ENCODE measurements around the gene DNAJC11.
A peak's percentile ranks its signal among the peaks of the same experiment; 100 is the strongest.
"Not testable (repeated sequence)": the region's sequence is repeated elsewhere in the genome, so short reads cannot be mapped to it uniquely, and the experiment has no call there.

Gene DNAJC11

DNA sequence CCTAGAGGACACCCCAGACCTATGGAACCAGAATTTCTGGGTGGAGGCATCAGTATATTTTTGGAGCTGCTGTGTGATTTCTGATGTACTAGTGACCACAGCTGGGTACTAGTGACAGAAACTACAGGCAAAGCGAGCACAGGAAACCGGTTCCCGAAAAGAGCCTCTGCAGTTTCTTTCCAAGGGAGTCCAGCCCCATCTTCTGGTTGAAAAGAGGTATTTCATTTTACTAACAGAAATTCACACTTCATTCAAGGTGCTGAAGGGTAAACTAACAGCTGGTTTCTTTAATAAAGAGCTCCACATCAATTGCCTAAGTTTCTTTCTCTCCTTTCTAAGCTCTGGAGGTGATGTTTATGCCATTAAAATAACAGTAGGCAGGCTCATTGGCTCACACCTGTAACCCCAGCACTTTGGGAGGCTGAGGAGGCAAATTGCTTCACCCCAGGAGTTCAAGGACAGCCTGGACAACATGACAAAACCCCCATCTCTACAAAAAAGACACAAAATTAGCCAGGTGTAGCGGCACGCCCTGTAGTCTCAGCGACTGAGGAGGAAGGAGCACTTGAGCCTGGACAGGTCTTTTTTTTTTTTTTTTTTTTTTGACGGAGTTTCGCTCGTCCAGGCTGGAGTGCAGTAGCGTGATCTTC lies 55.0 kb downstream of the DNAJC11 start:
- no peaks in the 10 kb centered on the region for H3K9me3 Mint-ChIP-seq
- H3K4me3 Mint-ChIP-seq = no peak overlapping the region
- peaks cover 33% of the 10 kb centered on the region for H3K36me3 Mint-ChIP-seq
- H3K27ac Mint-ChIP-seq = no peak overlapping the region
- H3K27me3 Mint-ChIP-seq = no peaks in the 10 kb centered on the region
- ATAC-seq = no peak
- no peaks in the 10 kb centered on the region for H3K4me1 Mint-ChIP-seq

DNA sequence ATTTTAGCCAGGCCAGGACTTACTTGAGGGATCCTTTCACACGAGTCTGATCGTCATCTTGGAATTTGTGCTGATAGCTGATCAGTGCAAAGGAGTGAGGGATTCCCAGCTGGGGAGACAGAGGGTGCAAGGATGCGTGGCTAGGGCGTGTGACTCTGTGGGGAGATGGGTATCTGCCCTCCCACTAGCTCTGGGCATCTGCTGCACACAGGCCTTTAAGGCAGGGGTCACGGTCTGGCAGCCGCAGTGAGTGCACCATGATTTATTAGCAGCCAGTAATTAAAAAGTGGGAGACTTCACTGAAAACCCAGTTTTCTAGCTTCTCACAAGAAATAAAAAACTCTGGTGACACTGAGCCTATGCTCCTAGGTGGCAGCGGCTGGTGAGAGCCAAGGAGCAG lies 56.6 kb downstream of the DNAJC11 start:
- Mint-ChIP-seq H3K4me3 (no peak overlapping the region), H3K36me3 (peaks cover 35% of the 10 kb centered on the region), H3K4me1 (no peaks in the 10 kb centered on the region), H3K27ac (no peak overlapping the region), H3K9me3 (no peaks in the 10 kb centered on the region), H3K27me3 (no peaks in the 10 kb centered on the region)
- ATAC-seq = no peak

DNA sequence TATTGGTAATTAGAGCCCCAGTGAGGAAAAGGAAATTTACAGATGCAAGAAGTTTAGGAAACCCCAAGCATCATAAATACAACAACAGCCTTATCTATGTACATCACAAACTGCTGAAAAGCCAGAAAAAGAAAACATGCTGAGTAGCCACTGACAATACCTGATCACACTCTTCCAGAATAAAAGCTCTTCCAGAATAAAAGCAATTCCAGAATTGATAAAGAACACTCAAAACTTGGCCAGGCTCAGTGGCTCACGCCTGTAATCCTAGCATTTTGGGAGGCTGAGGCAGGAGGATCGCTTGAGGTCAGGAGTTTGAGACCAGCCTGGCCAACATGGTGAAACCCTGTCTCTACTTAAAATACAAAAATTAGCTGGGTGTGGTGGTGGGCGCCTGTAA lies 60.7 kb downstream of the DNAJC11 start:
- not testable (repeated sequence) for H3K27ac Mint-ChIP-seq, H3K4me1 Mint-ChIP-seq, H3K27me3 Mint-ChIP-seq, ATAC-seq, H3K9me3 Mint-ChIP-seq, H3K4me3 Mint-ChIP-seq
- peaks cover 40% of the 10 kb centered on the region for H3K36me3 Mint-ChIP-seq

DNA sequence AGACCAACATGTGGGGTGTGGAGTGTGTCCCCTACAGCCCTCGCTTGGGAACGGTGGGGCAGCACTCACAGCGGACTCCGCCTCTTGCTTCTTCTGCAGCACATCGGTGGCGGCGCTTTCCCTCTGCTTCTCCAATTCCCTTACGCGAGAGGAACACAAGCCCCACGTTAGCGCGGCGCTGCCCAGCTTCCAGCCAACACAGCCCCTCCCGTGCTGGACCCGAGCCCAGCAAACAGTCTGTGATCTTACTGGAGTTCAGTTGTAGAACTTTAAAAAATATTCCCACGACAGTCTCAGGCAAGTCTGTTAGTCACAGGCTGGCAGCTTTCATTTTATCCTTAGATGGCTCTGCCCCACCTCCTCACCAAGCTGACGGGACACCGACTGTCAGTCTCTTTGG lies 63.4 kb downstream of the DNAJC11 start:
- H3K27ac Mint-ChIP-seq = no peak overlapping the region
- no peak for ATAC-seq
- no peaks in the 10 kb centered on the region for H3K4me1 Mint-ChIP-seq

DNA sequence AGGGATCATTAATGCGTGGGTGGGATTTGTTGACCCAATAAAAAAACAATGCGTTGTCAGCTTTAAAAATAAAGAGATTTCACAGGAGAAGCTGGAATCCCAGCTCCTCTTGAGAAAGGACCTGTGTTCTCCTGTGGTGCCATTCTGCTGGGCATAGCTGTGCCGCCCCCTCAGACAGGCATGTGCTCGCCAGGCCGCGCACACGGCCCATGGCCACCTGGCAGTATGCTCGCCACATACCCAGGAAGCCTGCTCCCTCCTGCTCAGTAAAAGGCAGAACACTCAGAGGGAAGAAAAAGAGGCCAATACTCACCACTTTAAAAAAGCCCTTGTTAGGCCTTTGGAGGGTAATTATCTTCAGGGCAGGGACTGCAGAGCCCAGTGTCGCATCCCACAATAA lies 63.8 kb downstream of the DNAJC11 start:
- H3K4me1 Mint-ChIP-seq = no peaks in the 10 kb centered on the region
- H3K27me3 Mint-ChIP-seq = no peaks in the 10 kb centered on the region
- no peak for ATAC-seq
- H3K4me3 Mint-ChIP-seq = no peak overlapping the region
- peaks cover 40% of the 10 kb centered on the region for H3K36me3 Mint-ChIP-seq
- no peaks in the 10 kb centered on the region for H3K9me3 Mint-ChIP-seq
- no peak overlapping the region for H3K27ac Mint-ChIP-seq

More for the DNA sequence above, 63.4 kb downstream of the DNAJC11 start:
- no peaks in the 10 kb centered on the region for H3K9me3 Mint-ChIP-seq
- H3K4me3 Mint-ChIP-seq = no peak overlapping the region
- peaks cover 40% of the 10 kb centered on the region for H3K36me3 Mint-ChIP-seq
- H3K27me3 Mint-ChIP-seq = no peaks in the 10 kb centered on the region

DNA sequence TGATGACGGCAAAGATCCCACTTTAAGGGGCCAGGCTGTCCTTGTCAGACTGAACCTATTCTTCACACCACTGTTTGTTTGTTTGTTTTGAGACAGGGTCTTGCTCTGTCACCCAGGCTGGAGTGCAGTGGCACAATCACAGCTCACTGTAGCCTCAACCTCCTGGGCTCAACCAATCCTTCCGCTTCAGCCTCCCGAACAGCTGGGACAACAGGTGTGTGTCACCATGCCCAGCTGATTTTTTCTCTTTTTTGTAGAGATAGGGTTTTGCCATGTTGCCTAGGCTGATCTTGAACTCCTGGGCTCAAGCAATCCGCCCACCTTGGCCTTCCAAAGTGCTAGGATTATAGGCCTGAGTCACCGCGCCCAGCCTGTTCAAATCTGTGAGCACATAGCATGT lies 64.8 kb downstream of the DNAJC11 start:
- not testable (repeated sequence) for H3K9me3 Mint-ChIP-seq, H3K27me3 Mint-ChIP-seq, H3K4me1 Mint-ChIP-seq, H3K4me3 Mint-ChIP-seq, ATAC-seq
- H3K27ac Mint-ChIP-seq = peak overlapping the region; percentile 8
- H3K36me3 Mint-ChIP-seq = peaks cover 36% of the 10 kb centered on the region

DNA sequence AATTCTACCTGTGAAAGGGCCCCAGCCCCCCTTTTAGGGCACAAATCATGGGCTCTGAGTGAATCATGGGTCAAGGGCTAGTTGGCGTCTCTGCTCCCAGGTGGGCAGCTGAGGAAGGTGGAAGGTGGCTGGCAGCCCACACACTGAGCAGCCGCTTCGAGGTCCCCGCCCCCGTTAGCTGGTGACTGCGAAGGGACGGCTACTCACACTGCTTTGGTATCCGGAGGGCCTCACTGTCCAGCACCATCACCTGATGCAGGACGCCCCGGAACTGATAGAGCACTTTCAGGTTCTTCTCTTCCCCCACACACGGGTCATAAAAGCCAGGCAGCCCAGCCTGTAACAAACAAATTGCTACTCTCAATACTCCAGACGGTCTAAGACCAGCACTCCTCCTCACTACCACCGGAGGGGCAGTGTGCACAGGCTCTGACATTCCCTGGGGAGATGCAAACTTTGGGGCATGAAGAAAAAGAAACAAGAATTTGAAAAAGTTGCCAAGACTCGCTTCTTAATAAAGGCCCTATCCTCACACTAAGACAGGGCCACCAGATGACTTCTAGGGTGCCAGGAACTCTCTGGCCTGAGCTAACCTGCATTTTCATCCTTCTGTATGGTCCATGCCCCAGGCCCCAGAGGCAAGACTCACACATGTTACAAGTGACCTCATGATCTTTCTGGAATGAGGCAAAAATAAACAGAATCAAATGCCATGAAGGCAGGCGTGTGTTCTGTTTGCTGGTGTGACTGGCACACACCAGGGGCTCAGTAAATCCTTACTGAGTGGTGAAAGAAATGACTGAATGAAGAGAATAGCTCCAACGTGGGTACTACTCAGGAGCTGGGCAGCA lies 65.5 kb downstream of the DNAJC11 start:
- H3K36me3 Mint-ChIP-seq = peaks cover 32% of the 10 kb centered on the region

DNA sequence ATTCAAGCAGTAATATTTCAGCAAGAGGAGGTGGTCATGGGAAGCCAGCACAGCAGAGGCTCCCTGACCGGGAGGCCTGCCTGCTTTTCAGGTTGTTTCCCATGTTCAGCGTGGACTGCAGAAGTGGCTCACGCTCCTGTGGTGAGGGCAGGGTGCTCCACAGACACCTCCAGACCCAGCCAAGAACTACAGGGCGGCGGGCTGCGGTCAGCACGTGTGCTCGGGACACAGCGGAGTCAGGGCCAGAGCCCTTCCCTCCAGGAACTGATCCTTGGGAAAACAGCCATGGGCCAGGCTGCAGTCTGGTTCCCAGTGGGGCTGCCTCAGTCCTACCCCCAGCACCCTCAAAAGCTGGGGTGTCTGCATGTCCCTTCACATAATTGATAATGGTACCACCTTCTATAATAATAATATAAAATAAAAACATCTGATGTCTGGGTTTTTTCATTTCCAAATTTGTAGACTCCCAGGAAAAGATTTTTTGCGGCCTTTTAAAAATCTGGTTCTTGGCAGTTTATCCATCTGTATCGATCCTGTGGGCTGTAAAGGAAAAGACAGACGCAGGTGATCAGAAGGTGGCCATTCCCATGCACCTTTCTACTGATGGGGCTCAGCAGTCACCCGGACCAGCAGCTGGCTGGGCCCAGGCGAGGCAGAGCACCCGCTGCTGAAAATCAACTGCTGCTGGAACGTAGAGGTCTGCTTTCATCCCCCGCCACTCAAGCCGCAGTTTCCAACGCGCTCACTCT lies 66.3 kb downstream of the DNAJC11 start:
- no peak overlapping the region for H3K27ac Mint-ChIP-seq
- H3K4me1 Mint-ChIP-seq = no peaks in the 10 kb centered on the region
- peaks cover 33% of the 10 kb centered on the region for H3K36me3 Mint-ChIP-seq
- H3K9me3 Mint-ChIP-seq = no peaks in the 10 kb centered on the region
- no peak for ATAC-seq
- H3K4me3 Mint-ChIP-seq = no peak overlapping the region
- no peaks in the 10 kb centered on the region for H3K27me3 Mint-ChIP-seq

More for the DNA sequence above, 65.5 kb downstream of the DNAJC11 start:
- ATAC-seq = no peak
- Mint-ChIP-seq H3K9me3 (no peaks in the 10 kb centered on the region), H3K27ac (peak overlapping the region; percentile 8), H3K4me1 (no peaks in the 10 kb centered on the region), H3K27me3 (no peaks in the 10 kb centered on the region), H3K4me3 (no peak overlapping the region)

DNA sequence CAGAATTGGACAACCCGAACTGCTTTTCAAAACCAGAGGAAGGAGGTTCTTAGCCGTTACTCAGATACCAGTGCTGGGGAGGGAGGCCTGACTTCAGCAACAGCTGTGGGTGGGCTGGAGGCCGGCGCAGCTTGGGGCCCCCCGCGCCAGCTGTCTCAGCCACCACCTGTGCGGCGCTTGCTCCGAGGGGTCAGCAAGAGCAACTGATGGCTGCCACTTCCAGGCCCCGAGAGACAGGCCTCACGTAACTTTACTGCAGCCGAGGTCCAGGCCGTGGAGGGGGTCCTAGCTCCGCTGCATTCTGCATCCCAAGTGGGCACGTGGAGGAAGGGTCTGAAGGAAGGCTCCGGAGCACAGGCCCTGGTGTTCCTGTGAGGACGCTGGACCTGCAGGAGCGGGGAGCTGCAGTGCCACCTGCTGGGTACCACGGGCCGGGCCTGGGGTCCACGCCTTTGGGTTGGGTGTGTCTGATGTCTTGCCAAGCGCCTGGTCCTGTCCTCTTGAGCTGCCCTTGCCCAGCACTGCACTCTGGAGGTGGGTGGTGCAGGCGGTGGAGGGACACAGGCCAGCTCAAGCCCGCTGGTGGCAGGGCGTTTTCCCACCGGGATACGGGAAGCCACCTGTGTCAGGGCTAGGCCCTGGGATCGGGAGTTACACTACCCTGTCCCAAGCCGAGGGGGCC lies 67.1 kb downstream of the DNAJC11 start:
- Mint-ChIP-seq H3K4me3 (no peak overlapping the region), H3K36me3 (peaks cover 37% of the 10 kb centered on the region), H3K9me3 (no peaks in the 10 kb centered on the region), H3K27ac (no peak overlapping the region), H3K27me3 (no peaks in the 10 kb centered on the region), H3K4me1 (peaks cover 6% of the 10 kb centered on the region)
- peak; percentile 62 for ATAC-seq

DNA sequence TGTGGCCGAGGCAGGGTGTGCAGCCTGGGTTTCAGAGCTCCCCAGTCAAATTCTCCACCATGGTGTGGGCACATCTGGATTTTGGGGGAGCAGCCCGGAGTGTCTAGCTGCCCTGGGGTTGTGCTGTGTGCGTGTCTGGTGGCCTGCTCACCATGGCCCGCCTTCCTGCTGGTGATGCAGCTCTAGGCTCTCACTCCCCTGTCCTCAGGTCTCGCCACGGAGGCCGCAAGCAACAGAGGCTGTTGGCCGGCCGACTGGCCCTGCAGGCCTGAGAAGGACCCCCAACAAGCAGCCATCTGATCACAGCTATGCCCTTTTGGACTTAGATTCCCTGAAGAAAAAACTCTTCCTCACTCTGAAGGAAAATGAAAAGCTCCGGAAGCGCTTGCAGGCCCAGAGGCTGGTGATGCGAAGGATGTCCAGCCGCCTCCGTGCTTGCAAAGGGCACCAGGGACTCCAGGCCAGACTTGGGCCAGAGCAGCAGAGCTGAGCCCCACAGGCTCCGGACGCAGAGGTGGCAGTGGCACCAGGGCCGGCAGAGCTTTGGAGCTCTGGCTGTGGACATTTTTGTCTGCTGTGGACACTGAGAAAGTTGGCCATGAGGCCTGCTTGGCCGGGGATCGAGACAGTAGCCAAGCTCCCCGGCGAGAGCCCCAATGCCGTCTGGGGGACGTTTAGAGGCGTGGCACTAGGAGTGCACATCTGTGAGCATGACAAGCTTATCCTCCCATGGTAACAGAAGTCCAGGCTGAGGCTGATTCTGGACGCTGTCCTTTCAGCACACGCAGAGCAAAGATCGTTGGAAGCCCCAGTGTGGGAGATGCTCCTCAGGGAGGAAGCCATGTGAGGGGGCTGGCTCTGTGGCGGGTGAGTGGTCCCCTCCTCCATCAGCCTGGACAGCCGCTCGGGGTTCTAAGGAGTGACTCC lies 68.8 kb downstream of the DNAJC11 start:
- Mint-ChIP-seq H3K36me3 (peaks cover 44% of the 10 kb centered on the region), H3K27me3 (no peaks in the 10 kb centered on the region), H3K4me3 (no peak overlapping the region), H3K9me3 (no peaks in the 10 kb centered on the region), H3K4me1 (peaks cover 13% of the 10 kb centered on the region), H3K27ac (no peak overlapping the region)
- ATAC-seq = no peak

DNA sequence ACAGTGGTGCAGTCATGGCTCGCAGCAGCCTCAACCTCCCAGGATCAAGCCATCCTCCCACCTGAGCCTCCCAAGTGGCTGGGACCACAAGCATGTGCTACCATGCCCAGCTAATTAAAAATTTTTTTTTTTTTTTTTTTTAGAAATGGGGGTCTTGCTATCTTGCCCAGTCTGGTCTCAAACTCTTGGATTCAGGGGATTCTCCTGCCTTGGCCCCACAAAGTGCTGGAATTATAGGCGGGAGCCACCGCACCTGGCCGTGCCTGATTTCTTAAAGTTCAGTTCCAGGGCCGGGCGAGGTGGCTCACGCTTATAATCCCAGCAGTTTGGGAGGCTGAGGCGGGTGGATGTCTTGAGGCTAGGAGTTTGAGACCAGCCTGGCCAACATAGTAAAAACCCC lies 70.6 kb downstream of the DNAJC11 start:
- Mint-ChIP-seq H3K4me3 (no peak overlapping the region), H3K27me3 (no peaks in the 10 kb centered on the region), H3K36me3 (peaks cover 46% of the 10 kb centered on the region), H3K9me3 (no peaks in the 10 kb centered on the region), H3K4me1 (peaks cover 31% of the 10 kb centered on the region), H3K27ac (no peak overlapping the region)
- no peak for ATAC-seq

DNA sequence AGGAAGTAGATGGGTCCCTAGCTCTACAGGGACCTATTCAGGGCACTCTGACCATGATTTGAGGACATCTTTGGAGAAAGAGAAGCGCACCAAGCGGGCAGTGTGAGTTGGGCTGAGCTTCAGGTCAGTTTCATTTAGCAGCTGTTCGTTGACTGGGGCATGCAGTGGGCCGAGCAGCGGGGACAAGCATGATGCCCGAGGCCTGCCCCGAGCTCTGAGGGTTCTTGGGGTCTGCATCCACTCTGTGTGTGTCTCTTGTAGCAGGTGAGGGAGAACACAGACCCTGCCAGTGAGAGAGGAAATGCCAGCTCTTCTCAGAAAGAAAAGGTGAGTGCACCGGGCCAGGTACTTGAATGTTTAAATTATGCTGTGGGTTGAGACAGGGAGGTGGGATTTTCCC lies 71.6 kb downstream of the DNAJC11 start:
- H3K4me1 Mint-ChIP-seq = peaks cover 37% of the 10 kb centered on the region
- H3K9me3 Mint-ChIP-seq = no peaks in the 10 kb centered on the region
- peaks cover 46% of the 10 kb centered on the region for H3K36me3 Mint-ChIP-seq
- no peaks in the 10 kb centered on the region for H3K27me3 Mint-ChIP-seq
- no peak for ATAC-seq
- no peak overlapping the region for H3K4me3 Mint-ChIP-seq
- no peak overlapping the region for H3K27ac Mint-ChIP-seq

DNA sequence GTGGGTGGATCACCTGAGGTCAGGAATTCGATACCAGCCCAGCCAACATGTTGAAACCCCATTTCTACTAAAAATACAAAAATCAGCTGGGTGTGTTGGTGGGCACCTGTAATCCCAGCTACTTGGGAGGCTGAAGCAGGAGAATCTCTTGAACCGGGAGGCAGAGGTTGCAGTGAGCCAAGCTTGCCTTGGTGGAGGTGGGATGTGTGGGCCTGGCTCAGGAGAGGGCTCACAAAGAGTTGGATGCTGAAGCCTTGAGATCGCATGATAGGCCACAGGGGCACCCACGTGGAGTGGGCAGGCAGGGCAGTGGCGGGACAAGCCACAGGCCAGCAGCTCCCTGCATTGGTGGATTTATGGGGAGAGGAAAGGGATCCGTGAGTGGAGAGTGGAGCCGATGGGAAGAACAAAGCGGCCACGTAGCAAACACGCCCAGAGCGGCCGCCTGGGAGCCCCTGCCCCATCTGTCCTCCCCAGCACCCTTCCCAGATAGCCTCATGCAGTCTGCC lies 72.6 kb downstream of the DNAJC11 start:
- H3K27me3 Mint-ChIP-seq = no peaks in the 10 kb centered on the region
- no peak for ATAC-seq
- peaks cover 44% of the 10 kb centered on the region for H3K4me1 Mint-ChIP-seq
- H3K9me3 Mint-ChIP-seq = no peaks in the 10 kb centered on the region
- no peak overlapping the region for H3K27ac Mint-ChIP-seq
- H3K36me3 Mint-ChIP-seq = peaks cover 44% of the 10 kb centered on the region
- H3K4me3 Mint-ChIP-seq = no peak overlapping the region

DNA sequence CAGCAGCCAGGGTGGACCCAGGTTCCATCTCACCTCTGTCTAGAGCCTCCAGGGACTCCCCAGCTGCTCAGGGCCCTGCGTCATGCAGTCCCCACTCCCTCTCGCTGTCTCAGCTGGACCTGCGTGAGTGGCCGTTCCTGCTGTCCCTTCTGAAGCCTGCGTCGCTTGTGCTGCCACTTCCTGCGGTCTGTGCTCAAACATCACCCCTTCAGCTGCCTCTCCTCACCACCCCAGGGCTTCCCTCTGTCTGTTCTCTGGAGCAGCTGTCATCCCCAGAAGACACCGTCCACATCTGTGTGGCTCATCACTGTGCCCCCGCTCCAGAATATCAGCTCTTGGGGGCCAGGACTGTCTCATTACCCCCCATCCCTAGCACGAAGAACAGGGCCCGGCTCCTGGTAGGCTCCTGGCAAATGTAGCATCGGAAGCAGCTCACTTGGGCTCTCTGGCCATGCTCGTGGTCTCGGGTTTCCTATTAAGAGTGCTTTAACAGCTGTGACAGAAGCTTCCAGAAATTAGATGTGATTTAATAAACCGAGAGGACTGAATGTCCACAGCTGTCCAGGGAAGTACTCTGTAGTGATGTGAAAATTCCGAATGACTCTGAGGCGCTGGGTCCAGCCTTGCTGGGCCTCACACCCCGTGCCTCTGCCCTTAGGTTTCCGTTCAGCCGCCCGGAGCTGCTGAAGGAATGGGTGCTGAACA lies 73.6 kb downstream of the DNAJC11 start:
- no peaks in the 10 kb centered on the region for H3K9me3 Mint-ChIP-seq
- ATAC-seq = no peak
- H3K4me3 Mint-ChIP-seq = peak overlapping the region; percentile 9
- H3K36me3 Mint-ChIP-seq = peaks cover 43% of the 10 kb centered on the region
- H3K27ac Mint-ChIP-seq = peak overlapping the region; percentile 5
- no peaks in the 10 kb centered on the region for H3K27me3 Mint-ChIP-seq
- H3K4me1 Mint-ChIP-seq = peaks cover 44% of the 10 kb centered on the region

Data from stimulated activated memory B cell treated with anti-CD40 and anti-IgM and Interleukin-4, amounts not matched to agents 10 μg/mL and 1 μg/mL and 100 μg/mL, for 72 hours (primary cell).